Stimulated activated CD4-positive, alpha-beta T cell treated with anti-CD3 and anti-CD28 coated beads, Interleukin-1b, Interleukin-23, amount 100 ng/mL, for 1 hour (primary cell): ENCODE data around the gene TIFAB.
A peak's percentile ranks its signal among the peaks of the same experiment; 100 is the strongest.

Experiments used
- DNase-seq, 2 donors: peaks; one replicate each; pipeline ENCODE4 v3.0.0-alpha.2; 2020; ENCODE audit warnings: low read depth in 2 of 2

TIFAB gene

GRCh38 chr5:135425641-135426040 is 26.5 kb downstream of the TIFAB start:
- DNase-seq: no peak

DNA sequence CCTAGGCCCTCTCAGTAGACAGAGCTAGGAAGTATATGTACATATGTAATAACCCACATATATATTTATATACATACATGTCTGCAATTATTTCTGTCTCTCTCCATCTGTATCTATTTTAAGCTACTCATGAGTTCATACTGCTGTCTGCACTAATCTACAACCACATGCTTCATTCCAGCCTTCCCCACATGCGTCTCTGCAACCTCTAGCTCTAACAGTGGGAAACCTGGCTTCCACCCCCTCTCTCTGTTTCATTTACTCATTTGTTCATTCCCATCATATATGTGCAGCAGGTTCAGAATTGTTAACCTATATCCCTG is 28.3 kb downstream of the TIFAB start:
- no peak for DNase-seq

GRCh38 chr5:135423146-135423845 is 28.9 kb downstream of the TIFAB start:
- DNase-seq: no peak

GRCh38 chr5:135422419-135422818 is 29.7 kb downstream of the TIFAB start:
- DNase-seq: no peak

GRCh38 chr5:135417083-135417482 is 35.1 kb downstream of the TIFAB start:
- DNase-seq: no peak

- no peak for DNase-seq
Measured at GRCh38 chr5:135405082-135405481, 47.1 kb downstream of the TIFAB start.

- DNase-seq: no peak
Measured at GRCh38 chr5:135402031-135402430, 50.1 kb downstream of the TIFAB start.

DNA sequence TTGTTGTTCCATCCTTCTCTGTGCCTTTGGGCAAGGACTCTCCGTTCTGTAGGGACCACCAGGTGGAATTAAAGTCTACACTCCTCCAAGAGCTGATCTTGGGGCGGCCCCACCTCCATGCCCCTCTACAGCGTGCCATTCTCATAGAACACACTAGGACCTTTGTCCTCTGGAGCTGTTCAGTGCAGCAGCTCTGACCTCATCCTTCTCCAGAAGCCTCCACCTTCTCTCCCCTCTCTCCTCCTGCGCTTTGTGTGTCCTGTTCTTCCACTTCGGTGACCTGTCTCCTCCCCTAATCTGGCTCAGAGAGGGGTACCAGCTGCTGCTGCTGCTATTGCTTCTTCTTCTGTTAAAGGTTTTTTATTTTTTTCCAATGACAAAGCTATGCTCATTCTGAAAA is 51.3 kb downstream of the TIFAB start:
- no peak for DNase-seq

DNA sequence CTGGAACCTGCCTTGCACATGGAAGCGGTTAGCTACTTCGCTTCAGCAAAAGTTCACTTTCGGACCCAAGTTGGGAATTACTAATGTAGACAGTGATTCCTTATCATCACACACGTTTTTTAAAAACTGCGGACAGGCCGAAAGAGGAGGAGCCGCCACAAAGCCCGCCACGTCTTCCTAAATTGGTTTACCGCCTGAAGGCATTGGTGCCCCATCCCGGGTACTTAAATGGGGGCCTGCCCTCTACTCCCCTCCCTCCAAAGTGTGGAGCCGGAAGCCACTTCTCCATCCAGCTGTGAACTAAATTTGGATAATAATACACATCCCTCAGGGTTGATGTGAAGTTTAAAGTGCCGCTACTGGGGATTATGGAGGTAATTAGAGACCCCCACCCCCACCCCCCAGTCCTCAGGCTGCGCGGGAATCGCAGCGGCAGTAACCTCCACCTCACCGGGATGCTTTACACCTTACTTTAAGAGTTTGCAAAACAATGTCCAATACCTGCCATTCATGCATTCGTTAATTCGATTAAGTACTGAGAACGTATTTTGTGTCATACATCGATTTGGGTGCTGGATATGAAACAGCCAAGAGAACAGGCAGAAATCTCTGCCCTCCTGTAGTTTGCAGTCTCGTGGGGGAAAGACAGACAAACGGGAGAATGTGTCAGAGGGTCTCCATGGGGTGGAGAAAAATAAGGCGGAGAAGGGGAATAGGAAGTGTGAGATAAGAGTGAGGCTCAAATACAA is 52.2 kb downstream of the TIFAB start:
- no peak for DNase-seq

DNA sequence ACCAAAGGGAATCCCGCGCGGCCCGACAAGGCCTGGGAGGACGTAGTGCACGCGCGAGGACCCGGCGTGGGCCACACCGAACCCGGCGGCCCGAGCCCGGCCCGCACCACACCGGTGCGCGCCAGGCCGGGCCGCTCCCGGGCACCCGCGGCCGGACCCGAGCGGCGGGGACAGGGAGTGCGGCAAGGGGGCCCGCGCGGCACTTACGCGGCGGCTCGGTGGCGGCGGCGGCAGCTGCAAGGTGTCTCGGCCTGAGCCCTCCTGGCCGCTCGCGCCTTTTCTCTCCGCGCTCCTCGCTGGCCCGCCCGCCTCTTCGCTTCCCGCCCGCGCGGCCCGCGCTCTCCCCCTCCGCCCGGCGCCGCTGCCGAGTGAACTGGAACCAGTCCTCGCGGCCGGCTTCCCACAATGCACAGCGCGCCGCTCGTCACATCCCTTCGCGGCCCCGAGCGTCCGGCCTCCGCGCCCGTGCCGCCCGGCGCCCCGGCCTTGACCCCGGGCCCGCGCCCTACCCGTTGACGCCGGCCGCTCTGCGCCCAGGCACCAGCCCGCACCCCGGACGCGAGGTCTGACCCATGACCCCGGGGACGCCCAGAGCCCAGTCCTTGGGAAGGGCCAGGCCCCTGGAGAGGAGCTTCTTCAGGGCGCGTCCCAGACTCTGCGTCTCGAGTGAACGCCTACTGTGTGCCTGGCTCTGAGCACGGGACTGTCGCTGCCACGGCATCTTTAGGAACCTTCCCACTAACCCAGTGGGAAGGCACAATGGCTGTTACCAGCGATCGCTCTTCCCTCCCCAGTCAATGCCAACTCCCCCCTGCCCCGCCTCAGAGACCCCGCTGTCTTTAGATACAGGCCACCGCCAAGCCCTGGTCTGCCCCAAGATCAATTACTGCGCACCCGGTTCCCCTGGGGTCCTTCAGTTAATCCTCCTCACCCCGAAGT is 53.0 kb downstream of the TIFAB start, which contains the start of gene MACROH2A1:
Gene MACROH2A1 (minus strand): TSS at position 377 of the 939 bp plus-strand sequence. CDS start 10,138 bp downstream, outside the sequence.
- peak; percentile 42 to 70 for DNase-seq

DNA sequence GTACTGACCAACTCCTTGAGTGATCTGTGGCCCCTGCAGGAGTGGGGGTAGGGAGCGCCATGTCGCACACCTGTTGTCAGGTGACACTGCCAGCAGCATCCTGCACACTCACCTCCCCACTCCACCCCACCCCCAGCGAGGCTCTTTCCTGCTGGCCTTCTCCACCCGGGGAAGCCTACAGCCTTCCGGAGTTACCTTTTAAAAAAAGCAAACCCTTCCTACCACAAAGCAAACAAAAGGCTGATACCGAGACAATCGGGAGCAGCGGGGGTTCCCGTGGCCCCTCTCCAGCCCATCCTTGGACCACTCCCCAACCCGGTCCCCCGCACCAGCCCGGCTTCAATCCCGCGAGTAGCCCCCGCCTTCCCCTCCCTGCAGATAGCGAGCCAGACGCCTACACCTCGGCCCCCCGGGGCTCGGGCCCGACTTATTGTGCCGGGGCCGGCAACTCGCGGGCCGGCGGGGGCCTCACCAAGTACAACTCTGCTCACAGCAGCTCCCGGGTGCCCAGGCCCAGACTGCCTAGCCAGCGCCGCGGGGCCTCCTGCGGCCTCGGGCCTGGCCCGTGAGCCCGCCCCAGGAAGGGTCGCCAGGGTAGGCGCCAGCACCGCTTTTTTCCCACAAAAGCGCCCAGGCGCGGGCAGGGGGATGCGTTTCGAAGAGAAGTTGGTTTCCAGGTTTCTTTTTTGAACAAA is 53.8 kb downstream of the TIFAB start:
- DNase-seq: no peak
